IMR-90 (cell line): ENCODE results near the gene DVL3. TPM values are rescaled to one million over a fixed set of nuclear protein-coding genes. Genes with fewer than 3 reads are reported as not detected.

ENCODE experiments used
- ATAC-seq: fragments of 200-7000 bp; cut with Tn5 transposase; 2 replicates; pipeline ENCODE4 v1.9.1; 2020; ENCODE audit warnings: low read depth, mild to moderate bottlenecking, moderate library complexity
- BruUV-seq: library from RNA; stranded (reverse); fragments of 400-500 nt; replicated peaks from 2 replicates; lab custom pipeline; 2021; lab: Mats Ljungman, UMichigan
- CTCF ChIA-PET: fragments of 300-600 bp; formaldehyde crosslinking; extraction: SDS; loops from one replicate; lab custom pipeline; 2021; ENCODE audit warnings: antibody characterized with exemption; lab: Yijun Ruan, JAX
- POLR2A ChIA-PET: fragments of 300-600 bp; sonication (Branson Sonifier 250); formaldehyde crosslinking; loops from one replicate; lab custom pipeline; 2022; ENCODE audit warnings: antibody characterized with exemption; ENCODE audit not compliant: unreplicated experiment; lab: Charles Lee
- DNase-seq: peaks from one replicate; pipeline ENCODE4 v3.0.0; 2013
- H2AFZ ChIP-seq: replicated peaks from 2 replicates; pipeline ENCODE3; 2013; ENCODE audit warnings: low read length, mild to moderate bottlenecking; ENCODE audit not compliant: poor library complexity
- H2AK5ac ChIP-seq: 2 replicates; pipeline ENCODE4 v1.6.1; 2013; ENCODE audit warnings: low read depth, low read length, inconsistent platforms
- H2AK9ac ChIP-seq: replicated peaks from 2 replicates; pipeline ENCODE3; 2013; ENCODE audit warnings: mild to moderate bottlenecking, low read depth, low read length, moderate library complexity; ENCODE audit not compliant: poor library complexity
- H2BK120ac ChIP-seq: 2 replicates; pipeline ENCODE4 v1.6.1; 2013; ENCODE audit warnings: low read depth, low read length, inconsistent platforms
- H2BK15ac ChIP-seq: 3 replicates; pipeline ENCODE4 v1.6.1; 2013; ENCODE audit warnings: low read depth, low read length, inconsistent platforms
- H2BK20ac ChIP-seq: 2 replicates; pipeline ENCODE4 v1.6.1; 2013; ENCODE audit warnings: low read depth, mild to moderate bottlenecking, inconsistent platforms, low read length, moderate library complexity
- H2BK5ac ChIP-seq: 2 replicates; pipeline ENCODE4 v1.6.1; 2013; ENCODE audit warnings: mild to moderate bottlenecking, low read depth, low read length, inconsistent platforms; ENCODE audit not compliant: poor library complexity, severe bottlenecking
- H3K14ac ChIP-seq: replicated peaks from 2 replicates; pipeline ENCODE4 v1.6.1; 2013; ENCODE audit warnings: low read depth, low read length, inconsistent platforms
- H3K18ac ChIP-seq: 2 replicates; pipeline ENCODE4 v1.6.1; 2013; ENCODE audit warnings: low read depth, low read length, control low read depth
- H3K23ac ChIP-seq: 2 replicates; pipeline ENCODE4 v1.6.1; 2013; ENCODE audit warnings: low read depth, low read length, inconsistent platforms
- H3K27ac ChIP-seq: 2 replicates; pipeline ENCODE4 v1.5.1; 2013; ENCODE audit warnings: mild to moderate bottlenecking, control low read depth, low read length; ENCODE audit not compliant: insufficient read depth
- H3K27me3 ChIP-seq: 2 replicates; pipeline ENCODE4 v1.6.1; 2013; ENCODE audit warnings: low read length; ENCODE audit not compliant: control insufficient read depth, insufficient read depth
- H3K36me3 ChIP-seq: 2 replicates; pipeline ENCODE4 v1.6.1; 2013; ENCODE audit warnings: low read length, mixed read lengths; ENCODE audit not compliant: control insufficient read depth, insufficient read depth
- H3K4ac ChIP-seq: 2 replicates; pipeline ENCODE4 v1.6.1; 2013; ENCODE audit warnings: low read depth, low read length, inconsistent platforms
- H3K4me1 ChIP-seq: 2 replicates; pipeline ENCODE4 v1.6.1; 2013; ENCODE audit warnings: low read length, mixed read lengths; ENCODE audit not compliant: control insufficient read depth, insufficient read depth
- H3K4me2 ChIP-seq: 2 replicates; pipeline ENCODE4 v1.6.1; 2013; ENCODE audit warnings: low read depth, mild to moderate bottlenecking, control low read depth, low read length, moderate library complexity
- H3K4me3 ChIP-seq: 2 replicates; pipeline ENCODE4 v1.5.1; 2013; ENCODE audit warnings: low read depth, mild to moderate bottlenecking, control low read depth, low read length, moderate library complexity; ENCODE audit not compliant: insufficient read depth
- H3K56ac ChIP-seq: 2 replicates; pipeline ENCODE4 v1.6.1; 2013; ENCODE audit warnings: low read length, inconsistent platforms; ENCODE audit not compliant: insufficient read depth; ENCODE audit errors: extremely low read depth
- H3K79me1 ChIP-seq, 2 experiments: 2 replicates each; pipeline ENCODE4 v1.6.1; 2013; ENCODE audit warnings: low read length in 2 of 2, inconsistent platforms in 1 of 2, low read depth in 1 of 2
- H3K9ac ChIP-seq: 2 replicates; pipeline ENCODE4 v1.6.1; 2013; ENCODE audit warnings: low read depth, low read length, control low read depth
- H3K9me1 ChIP-seq: 2 replicates; pipeline ENCODE4 v1.6.1; 2013; ENCODE audit warnings: low read length, inconsistent platforms; ENCODE audit not compliant: insufficient read depth
- H3K9me3 ChIP-seq: 2 replicates; pipeline ENCODE4 v1.6.1; 2013; ENCODE audit warnings: low read length; ENCODE audit not compliant: control insufficient read depth, insufficient read depth
- H4K20me1 ChIP-seq: 2 replicates; pipeline ENCODE4 v1.6.1; 2013; ENCODE audit warnings: low read length, inconsistent platforms; ENCODE audit not compliant: insufficient read depth
- H4K5ac ChIP-seq: 2 replicates; pipeline ENCODE4 v1.6.1; 2013; ENCODE audit warnings: mild to moderate bottlenecking, low read depth, low read length, control low read depth
- H4K8ac ChIP-seq, 2 experiments: 2 replicates each; pipeline ENCODE4 v1.6.1; 2013; ENCODE audit warnings: low read depth in 2 of 2, low read length in 2 of 2, control low read depth in 1 of 2, inconsistent platforms in 1 of 2
- H4K91ac ChIP-seq: 2 replicates; pipeline ENCODE4 v1.6.1; 2013; ENCODE audit warnings: low read depth, low read length, inconsistent platforms; ENCODE audit not compliant: insufficient read depth
- BHLHE40 ChIP-seq: fragments of 150-350 bp; IDR thresholded peaks from 2 replicates; pipeline ENCODE4 v1.6.1; 2016; ENCODE audit warnings: mild to moderate bottlenecking, low read depth, low read length
- CHD1 ChIP-seq: IDR thresholded peaks from 2 replicates; pipeline ENCODE4 v1.6.1; 2012; ENCODE audit warnings: low read depth, low read length, improper control_type of control experiment
- FOS ChIP-seq: fragments of 150-350 bp; IDR thresholded peaks from 2 replicates; pipeline ENCODE4 v1.6.1; 2016; ENCODE audit warnings: low read depth, low read length
- MAFK ChIP-seq: IDR thresholded peaks from 2 replicates; pipeline ENCODE4 v1.6.1; 2012; ENCODE audit warnings: low read depth, low read length, improper control_type of control experiment
- MAZ ChIP-seq: IDR thresholded peaks from 2 replicates; pipeline ENCODE4 v1.6.1; 2012; ENCODE audit warnings: low read depth, mild to moderate bottlenecking, low read length, improper control_type of control experiment, moderate library complexity, borderline replicate concordance
- NFE2L2 ChIP-seq: fragments of 150-350 bp; IDR thresholded peaks from 2 replicates; pipeline ENCODE4 v1.6.1; 2016; ENCODE audit warnings: low read depth, mild to moderate bottlenecking, low read length
- RAD21 ChIP-seq: IDR thresholded peaks from 2 replicates; pipeline ENCODE4 v1.6.1; 2012; ENCODE audit warnings: low read length, improper control_type of control experiment
- RCOR1 ChIP-seq: IDR thresholded peaks from 2 replicates; pipeline ENCODE4 v1.6.1; 2012; ENCODE audit warnings: mild to moderate bottlenecking, low read length, improper control_type of control experiment; ENCODE audit not compliant: insufficient replicate concordance
- SMC3 ChIP-seq: fragments of 150-350 bp; IDR thresholded peaks from 2 replicates; pipeline ENCODE4 v1.6.1; 2016; ENCODE audit warnings: low read depth, mild to moderate bottlenecking, antibody characterized with exemption, low read length, moderate library complexity
- WGBS, 2 experiments: methylation state at CpG; one replicate each; pipeline versions ENCODE4 v1.1.5 to v1.1.7; 2013; ENCODE audit warnings: missing lambda C conversion rate in 2 of 2; ENCODE audit not compliant: insufficient read length in 1 of 2; ENCODE audit errors: extremely low coverage in 2 of 2; 5-methylcytosine and 5-hydroxymethylcytosine counted together
- dilution Hi-C: fragments of 300-500 bp; cut with HindIII; formaldehyde crosslinking; loops from one replicate; pipeline ENCODE4 v1.14.3; 2018; ENCODE audit warnings: low sequenced_read_pairs; ENCODE audit not compliant: unreplicated experiment
- in situ Hi-C: fragments of 300-500 bp; cut with MboI; formaldehyde crosslinking; loops from 3 replicates; pipeline ENCODE4 v1.14.3; 2019; ENCODE audit warnings: low sequenced_read_pairs, inconsistent platforms, mixed read lengths
- intact Hi-C: fragments of 100-400 bp; cut with micrococcal nuclease; formaldehyde crosslinking; loops from 2 replicates; pipeline ENCODE4 v1.10.0; 2022
- polyA plus RNA-seq, 3 experiments: library from polyadenylated mRNA; depleted of rRNA; stranded (reverse); fragments of >200 nt; gene quantifications; 2 replicates each; pipeline ENCODE4 v1.2.3, GENCODE V29; 2012; ENCODE audit warnings: low replicate concordance in 1 of 3
- total RNA-seq: library from RNA; depleted of rRNA; stranded (reverse); fragments of >200 nt; gene quantifications from 2 replicates; pipeline ENCODE4 v1.2.3, GENCODE V29; 2012
- TF ChIP-seq, protein P1 (sequence below): fragments of 150-350 bp; IDR thresholded peaks from 2 replicates; pipeline ENCODE4 v1.6.1; 2016; ENCODE audit warnings: low read depth, mild to moderate bottlenecking, low read length, moderate library complexity, borderline replicate concordance

The DVL3 gene
- total and polyA plus RNA-seq, 2 of the 4 experiments (the other 2 are of a cell fraction), result 23.3 to 40.4 TPM

DNA sequence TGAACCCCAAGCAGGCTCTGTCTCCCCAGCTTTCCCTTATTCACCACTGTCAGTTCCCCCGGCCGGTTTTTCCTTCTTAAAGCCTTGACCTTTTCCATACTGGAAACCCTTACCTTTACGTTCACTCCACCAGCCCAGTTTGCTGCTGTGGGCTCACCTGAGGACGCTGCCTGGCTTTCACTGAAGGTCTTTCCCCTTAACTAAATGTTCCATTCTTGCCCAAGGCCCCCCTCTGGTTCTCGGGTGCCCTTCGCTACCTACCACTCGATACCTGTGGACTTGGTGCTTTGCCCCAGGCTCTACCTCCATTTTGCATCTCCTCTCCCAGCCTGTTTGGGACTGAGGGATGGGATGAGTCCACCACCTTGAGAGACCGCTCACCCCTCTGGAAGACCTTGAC, 20.3 kb downstream of the DVL3 start:
- H3K36me3 ChIP-seq, result peaks cover 50% of the 10 kb centered on the region
- POLR2A ChIA-PET, result interaction anchor here (0.5 kb wide), 1 partner anchor 17 kb away, joined by 3 read pairs; no protein-coding TSS in a partner anchor
- H3K14ac ChIP-seq, result peak overlapping the region; percentile 97
- H2AK9ac ChIP-seq, result peak overlapping the region; percentile 99
- 0% methylated on average over 2 of the region's 8 CpGs; no CpG with 5 or more reads in 1 of the 2 experiments for WGBS, 2 experiments
- H2AFZ ChIP-seq, result no peak overlapping the region
- H2BK120ac ChIP-seq, result peak overlapping the region; percentile 22
- peak overlapping the region; percentile 95; the same call in 1 of the 2 replicates for H3K56ac ChIP-seq
- no peak for TF ChIP-seq RCOR1
- TF ChIP-seq MAFK, result no peak
- no peak for TF ChIP-seq MAZ
- TF ChIP-seq SMC3, result no peak
- TF ChIP-seq, protein P1, sequence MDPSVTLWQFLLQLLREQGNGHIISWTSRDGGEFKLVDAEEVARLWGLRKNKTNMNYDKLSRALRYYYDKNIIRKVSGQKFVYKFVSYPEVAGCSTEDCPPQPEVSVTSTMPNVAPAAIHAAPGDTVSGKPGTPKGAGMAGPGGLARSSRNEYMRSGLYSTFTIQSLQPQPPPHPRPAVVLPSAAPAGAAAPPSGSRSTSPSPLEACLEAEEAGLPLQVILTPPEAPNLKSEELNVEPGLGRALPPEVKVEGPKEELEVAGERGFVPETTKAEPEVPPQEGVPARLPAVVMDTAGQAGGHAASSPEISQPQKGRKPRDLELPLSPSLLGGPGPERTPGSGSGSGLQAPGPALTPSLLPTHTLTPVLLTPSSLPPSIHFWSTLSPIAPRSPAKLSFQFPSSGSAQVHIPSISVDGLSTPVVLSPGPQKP, result no peak
- TF ChIP-seq FOS, result no peak
- TF ChIP-seq CHD1, result no peak
- no peak for TF ChIP-seq BHLHE40
- no peak for TF ChIP-seq RAD21
- no peak for TF ChIP-seq NFE2L2
- no peaks in the 10 kb centered on the region for H3K27me3 ChIP-seq
- H4K8ac ChIP-seq, result peak overlapping the region; percentile 77 to 93; a peak in 2 of 4 replicates
- peak overlapping the region; percentile 96 for H3K9ac ChIP-seq
- no TSS peak for BruUV-seq
- H2BK20ac ChIP-seq, result no peak overlapping the region
- H3K4me2 ChIP-seq, result peak overlapping the region; percentile 97
- H4K91ac ChIP-seq, result peak overlapping the region; percentile 97
- peak overlapping the region; percentile 96 for H2BK5ac ChIP-seq
- peak overlapping the region; percentile 98 for H3K23ac ChIP-seq
- H3K4me1 ChIP-seq, result peaks cover 19% of the 10 kb centered on the region
- H3K4me3 ChIP-seq, result peak overlapping the region; percentile 86
- H3K27ac ChIP-seq, result peak overlapping the region; percentile 96
- in situ Hi-C loops, result no loop called here
- H3K79me1 ChIP-seq, result peaks cover 33 to 68% of the 10 kb centered on the region in 2 experiments
- intact Hi-C loops, result loop anchor here (5.0 kb wide), 1 partner anchor 278 kb away; no protein-coding TSS in a partner anchor
- ATAC-seq, result no peak
- H3K9me3 ChIP-seq, result no peaks in the 10 kb centered on the region
- H4K5ac ChIP-seq, result peak overlapping the region; percentile 11; the same call in 1 of the 2 replicates
- dilution Hi-C loops, result no loop called here
- no peak overlapping the region; the same call in 2 of the 3 replicates for H2BK15ac ChIP-seq
- H3K18ac ChIP-seq, result peak overlapping the region; percentile 25
- no peak for DNase-seq
- H4K20me1 ChIP-seq, result peaks cover 53% of the 10 kb centered on the region
- CTCF ChIA-PET, result no interaction called here
- peak overlapping the region; percentile 98 for H2AK5ac ChIP-seq
- H3K9me1 ChIP-seq, result peaks cover 29% of the 10 kb centered on the region
- peak overlapping the region; percentile 94 for H3K4ac ChIP-seq
